T-helper 1 cell (primary cell): ENCODE measurements around the gene PATL1.

Experiments
- DNase-seq, 5 donors: peaks; one replicate each; pipeline ENCODE4 v3.0.0-alpha.2; 2012 to 2020

Gene PATL1

DNA sequence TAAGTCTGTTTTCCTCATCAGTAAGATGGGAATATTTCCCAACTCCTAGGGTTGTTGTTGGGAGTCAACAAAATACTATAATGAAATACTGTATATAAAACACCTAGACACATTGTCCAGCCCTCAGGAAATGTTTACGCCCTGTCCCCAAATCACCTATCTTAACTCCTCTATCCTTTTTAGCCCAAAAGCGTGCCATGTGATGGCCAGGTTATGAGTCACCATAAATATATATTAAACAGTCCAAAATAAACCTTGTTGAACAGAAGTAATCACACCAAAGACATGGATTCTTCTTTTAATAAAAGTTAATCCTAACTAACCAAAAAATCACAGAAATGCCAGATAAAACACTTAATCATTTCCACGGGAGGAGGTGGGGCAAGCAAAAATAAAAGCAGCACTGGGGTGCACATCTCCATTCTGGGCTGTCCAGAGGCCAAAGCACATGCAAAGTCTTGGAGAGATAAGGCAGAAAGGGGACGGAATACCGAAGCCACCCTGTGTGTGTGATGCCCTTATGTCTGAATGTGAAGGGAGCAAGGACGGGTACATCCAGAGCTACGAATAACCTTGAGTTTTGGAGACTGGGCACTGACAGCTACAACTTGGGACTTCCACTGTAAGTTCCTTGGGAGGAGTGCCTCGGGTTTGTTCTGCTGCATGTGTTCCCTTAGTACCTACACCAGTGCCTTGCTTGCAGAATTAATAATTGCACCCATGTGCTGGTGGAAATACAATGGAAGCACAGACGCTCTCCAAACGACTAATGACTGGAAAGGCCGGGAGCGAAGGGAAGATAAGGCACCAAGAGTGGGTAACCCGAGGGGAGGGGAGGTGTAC, 54.3 kb downstream of the PATL1 start:
- no peak for DNase-seq

DNA sequence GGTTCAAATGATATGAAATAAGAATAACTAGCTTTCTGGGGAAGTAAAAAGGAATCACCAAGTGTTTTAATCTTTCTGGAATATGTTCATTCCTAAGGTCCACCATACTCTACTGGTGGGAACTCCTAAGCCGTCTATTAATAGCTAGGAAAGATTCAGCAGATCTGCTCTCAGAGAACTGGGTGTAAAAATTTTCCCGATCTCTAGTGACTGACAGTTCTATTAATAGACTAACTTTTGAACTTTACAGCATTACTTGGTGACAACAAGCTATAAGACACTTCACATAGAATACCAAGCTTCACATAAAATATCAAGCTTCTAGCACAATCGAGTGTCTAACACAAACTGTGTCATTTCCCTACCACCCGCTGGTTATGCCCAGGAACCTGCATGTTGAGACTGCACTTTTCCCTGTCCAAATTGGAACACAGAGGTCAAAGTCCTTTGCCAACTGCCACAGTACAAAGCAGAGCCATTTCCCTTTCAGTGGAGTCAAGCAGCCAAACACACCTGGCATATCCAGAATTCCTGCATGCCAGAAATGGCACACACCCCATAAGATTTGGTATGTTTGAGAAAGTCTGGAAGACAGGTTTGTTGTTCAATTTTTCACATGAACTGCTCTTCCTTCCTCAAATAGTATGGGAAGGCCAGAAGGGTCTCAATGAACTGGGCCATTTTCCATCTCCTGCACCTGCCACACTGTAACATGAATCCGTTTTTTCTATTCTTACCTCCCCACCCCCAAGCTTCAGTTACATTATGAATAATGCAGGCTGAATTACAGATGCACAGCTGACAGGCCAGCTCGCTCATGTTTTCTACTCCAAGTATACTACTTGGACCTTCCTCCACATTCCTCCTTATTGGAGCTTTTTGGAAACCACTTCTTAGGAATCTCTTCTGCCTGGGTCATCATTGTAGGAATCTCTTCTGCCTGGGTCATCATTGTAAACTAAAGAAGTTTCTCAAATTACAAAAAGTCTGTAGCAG, 57.0 kb downstream of the PATL1 start:
- no peak for DNase-seq

DNA sequence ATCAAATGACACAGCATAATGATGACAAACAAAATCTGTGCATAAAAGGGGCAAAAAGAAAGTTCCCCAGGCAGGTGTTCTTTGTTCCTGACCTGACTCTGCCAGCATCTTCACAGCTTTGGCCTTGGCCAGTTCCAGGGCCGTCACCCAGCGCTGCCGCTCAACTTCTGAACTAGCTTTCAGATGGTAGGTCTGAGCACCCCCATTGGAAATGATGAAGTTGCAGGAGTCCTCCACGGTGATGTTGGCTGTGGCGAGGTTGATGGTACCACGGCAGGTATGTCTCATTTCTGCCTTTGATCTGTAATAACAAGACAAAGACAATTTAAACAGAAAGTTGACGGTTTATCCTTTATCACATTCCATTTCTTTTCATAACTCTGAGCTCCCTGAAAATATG, 58.5 kb downstream of the PATL1 start:
- no peak for DNase-seq

DNA sequence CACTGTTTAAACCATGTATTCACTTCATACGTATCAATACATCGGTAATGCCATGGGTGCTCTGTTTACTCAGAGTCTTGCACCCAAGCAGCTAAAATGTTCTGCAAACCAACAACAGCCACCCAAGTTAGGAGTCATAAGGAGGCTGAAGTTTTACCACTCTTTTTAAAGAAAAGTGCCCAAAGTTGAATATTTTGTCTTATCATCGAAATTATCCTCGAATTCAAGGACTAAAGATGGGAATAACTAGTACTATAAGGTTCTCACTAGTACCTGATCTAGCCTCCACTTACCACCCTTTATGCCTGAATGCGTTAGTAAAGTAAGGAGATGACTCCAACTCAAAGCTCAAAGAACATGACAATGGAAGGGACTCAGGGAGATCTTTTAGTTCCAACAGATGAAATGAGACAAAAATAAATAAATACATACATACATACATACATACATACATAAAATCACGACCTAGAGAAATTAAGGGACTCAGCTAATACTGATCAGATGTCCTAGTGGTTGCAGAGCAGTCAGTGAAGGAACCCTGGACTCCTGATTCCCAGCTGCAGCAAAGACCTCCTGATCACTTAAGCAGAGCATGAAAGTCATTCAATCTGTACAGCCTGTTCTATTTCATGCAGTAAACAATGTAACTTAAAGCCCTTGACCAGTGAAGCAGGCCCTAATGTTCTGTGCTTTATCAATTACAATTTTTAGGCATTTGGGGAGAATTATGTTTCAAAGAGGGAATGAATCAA, 61.0 kb downstream of the PATL1 start:
- no peak for DNase-seq

DNA sequence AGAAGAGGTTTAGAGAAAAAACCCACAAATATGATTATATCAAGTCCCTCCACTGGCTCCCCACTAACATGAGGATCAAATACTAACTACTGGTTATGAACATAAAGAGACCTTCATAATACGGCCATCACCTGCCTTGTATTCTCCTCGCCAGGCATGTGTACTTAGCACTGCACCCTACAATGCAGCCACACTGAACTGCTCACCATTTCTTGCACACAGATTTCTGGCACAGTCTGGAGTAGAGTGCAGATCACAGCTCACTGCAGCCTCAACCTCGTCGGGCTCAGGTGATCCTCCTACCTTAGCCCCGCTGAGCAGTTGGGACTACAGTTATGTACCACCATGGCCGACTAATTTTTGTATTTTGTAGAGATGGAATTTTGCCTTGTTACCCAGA, 66.4 kb downstream of the PATL1 start:
- DNase-seq = no peak

DNA sequence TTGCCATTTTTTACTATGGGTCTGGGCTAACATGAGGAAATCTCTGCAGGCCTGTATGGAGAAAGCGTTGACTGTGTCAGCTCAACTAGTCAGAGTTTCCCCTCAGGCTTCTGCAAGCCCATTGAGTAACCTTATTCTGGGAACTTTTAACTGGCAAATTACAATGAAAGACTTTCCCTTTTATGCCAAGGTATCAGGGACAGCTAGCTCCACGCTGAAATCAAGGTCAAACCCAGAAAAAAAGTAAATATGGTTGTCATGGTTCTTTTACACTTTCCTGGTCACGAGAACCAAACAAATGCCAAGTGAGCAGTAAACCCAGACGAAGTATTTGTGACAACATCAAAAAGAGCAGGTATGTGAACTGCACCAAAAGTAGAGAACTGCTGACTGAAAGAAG, 67.0 kb downstream of the PATL1 start:
- DNase-seq = no peak

DNA sequence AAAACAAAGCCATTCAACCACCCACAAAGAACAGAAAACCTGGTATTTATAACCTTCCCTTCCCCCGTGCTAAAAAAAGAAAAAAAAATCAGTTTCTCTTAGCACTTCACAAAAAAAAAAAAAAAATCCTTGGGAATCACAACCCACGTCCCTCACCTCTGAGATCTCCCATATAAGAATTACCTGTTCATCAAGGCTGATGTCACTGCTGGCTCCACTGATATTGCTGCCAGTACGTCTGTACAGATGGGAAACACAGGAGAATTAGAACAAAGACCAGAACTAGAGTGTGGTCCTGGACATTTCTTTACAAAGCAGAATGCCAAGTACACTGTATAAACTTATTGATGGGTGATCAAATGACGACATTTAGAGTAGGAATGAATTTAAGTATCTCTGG, 68.2 kb downstream of the PATL1 start:
- DNase-seq = no peak

DNA sequence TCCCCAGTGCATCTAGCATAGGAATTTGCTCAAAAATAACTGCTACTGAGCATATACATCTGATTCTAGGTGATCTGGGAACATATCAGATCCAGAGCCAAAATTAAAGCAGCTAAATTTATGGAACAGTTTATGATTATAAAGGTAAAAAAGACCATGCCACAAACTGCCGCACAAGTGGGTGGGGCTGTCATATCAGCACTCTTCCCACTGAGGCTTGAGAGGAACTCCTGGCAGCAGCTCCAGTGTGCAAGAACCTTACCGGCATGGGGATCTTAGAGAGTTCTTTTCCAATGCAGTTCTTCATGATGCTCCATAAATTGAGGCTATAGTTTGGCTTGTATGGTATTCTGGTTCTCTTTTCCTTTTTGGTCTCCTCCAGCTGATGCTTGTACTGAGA, 68.6 kb downstream of the PATL1 start:
- no peak for DNase-seq

DNA sequence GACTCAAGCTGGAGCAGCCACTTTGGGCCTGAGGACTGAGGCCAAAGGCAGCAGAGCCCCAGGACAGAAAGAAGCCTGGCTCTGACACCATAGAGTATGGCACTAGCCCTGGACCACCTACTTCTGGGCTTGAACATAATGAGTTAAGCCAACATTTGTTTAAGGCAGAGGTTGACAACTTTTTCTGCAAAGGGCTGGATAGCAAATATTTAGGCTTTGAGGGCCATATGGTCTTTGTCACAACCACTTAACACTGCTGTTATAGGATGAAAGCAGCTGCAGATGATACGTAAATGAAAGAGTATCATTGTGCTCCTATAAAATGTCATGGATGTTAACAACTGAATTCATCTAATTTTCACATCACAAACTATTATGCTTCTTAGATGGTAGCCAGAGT, 69.9 kb downstream of the PATL1 start:
- no peak for DNase-seq
